D721Med (cell line): ENCODE results near the gene CALN1.
"Not testable (repeated sequence)": the region's sequence is repeated elsewhere in the genome, so short reads cannot be mapped to it uniquely, and the experiment has no call there.

ENCODE experiments used
- DNase-seq: peaks from one replicate; pipeline ENCODE4 v3.0.0; 2011; ENCODE audit warnings: low spot score; ENCODE audit not compliant: insufficient read length
- FAIRE-seq: peaks from 2 replicates; lab custom pipeline; 2011; peaks lifted over from hg19 to GRCh38; lab: Jason Lieb, UNC
- CTCF ChIP-seq: IDR thresholded peaks from 2 replicates; pipeline ENCODE4 v1.5.1; 2012; ENCODE audit warnings: mild to moderate bottlenecking, control low read depth; ENCODE audit not compliant: insufficient read depth; ENCODE audit errors: missing control alignments

The CALN1 gene

DNA sequence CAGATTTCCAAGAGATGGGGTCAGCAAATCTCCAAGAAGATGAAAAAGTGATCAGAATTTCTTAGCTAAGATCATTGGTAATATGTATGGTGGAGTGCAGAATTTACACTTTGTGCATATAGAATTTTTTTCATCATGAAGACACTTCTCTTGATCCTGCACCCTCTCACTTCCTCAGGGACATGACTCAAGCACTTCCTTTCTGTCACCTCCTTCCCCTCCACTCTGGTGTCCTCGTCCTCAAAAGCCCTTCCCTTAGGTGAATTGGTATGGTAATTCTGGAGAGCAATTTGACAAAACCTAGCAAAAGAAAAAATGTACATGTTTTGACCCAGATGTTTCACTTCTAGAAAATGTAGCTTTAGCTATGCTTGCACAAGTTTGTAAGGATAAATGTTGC lies 18.1 kb downstream of the CALN1 start:
- FAIRE-seq: no peak

GRCh38 chr7:72391821-72392377 lies 20.2 kb downstream of the CALN1 start:
- DNase-seq (no peak), FAIRE-seq (no peak)
- no peak for TF ChIP-seq CTCF

More for the DNA sequence above, 18.1 kb downstream of the CALN1 start:
- TF ChIP-seq CTCF: no peak
- no peak for DNase-seq

DNA sequence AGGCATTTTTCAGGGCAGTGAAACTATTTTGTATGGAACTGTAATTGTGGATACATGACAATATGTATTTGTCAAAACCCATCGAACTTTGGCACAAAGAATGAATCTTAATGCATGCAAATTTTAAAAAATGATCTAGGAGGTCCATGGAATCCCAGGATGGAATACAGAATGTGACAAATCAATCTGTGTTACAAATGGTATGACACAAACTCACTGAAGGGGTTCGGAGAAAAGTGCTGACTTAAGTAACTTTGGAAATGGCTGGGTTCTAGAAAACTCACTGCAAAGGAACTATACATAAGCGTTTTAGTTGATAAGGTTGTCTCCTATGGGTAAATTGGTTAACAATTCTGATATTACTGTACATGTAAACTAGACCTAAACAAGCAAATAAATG lies 26.0 kb downstream of the CALN1 start:
- FAIRE-seq (no peak), DNase-seq (no peak)
- no peak for TF ChIP-seq CTCF

- TF ChIP-seq CTCF: no peak
- no peak for DNase-seq
- FAIRE-seq: no peak
Observed at GRCh38 chr7:72362246-72362645, 49.9 kb downstream of the CALN1 start.

DNA sequence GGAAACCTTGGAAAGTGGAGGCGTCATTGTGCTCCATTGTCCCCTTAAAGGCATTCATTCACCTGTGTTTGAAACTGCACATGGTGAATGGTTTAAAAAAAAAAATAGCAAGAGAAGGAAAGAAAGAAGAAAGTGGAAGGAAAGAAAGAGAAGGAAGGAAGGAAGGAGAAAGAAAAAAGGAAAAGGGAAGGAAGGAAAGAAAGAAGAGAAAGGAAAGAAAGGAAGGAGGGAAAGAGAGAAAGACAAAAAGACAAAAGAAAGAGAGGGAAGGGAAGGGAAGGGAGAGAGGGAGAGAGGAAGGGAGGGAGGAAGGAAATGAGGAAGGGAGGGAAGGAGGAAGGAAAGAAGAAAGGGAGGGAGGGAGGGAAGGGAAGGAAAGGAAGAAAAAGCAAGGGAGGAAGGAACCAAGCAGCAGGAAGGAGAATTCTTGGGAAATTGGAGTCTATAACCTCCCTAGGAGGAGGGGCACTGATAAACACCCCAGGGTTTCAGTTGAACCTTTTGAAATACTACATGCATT lies 66.9 kb downstream of the CALN1 start:
- no peak for FAIRE-seq
- TF ChIP-seq CTCF: no peak
- DNase-seq: no peak

DNA sequence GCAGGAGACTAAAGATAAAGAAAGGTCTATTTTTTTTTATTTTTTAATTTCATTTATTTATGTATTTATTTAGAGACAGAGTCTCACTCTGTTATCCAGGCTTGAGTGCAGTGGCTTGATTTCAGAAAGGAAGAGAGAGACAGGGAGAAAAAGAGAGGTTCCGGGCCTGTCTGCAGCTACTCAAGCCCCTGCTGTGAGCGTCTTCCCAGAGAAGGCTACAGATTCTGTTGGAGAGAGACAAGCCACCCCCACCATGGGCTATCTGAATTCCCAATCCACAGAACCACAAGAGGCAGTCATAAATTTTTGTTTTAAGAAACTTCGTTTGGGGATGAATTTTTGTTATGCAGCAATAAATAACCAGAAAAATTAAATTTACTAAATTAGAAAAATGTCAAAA lies 68.1 kb downstream of the CALN1 start:
- no peak for TF ChIP-seq CTCF
- DNase-seq: no peak

DNA sequence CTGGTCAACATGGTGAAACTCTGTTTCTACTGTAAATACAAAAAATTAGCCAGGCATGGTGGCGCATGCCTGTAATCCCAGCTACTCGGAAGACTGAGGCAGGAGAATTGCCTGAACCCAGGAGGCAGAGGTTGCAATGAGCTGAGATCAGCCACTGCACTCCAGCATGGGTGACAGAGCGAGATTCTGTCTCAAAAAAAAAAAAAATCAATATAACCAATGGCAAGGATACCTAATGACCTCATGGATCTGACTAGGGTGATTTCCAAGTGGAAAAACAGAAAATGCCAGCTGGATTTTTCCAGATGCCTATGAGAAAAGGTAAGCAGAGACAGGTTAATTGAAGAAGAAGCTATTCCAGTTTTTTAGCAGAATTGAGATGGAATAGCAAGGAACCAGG lies 68.8 kb downstream of the CALN1 start:
- DNase-seq, FAIRE-seq: not testable (repeated sequence)

More for the DNA sequence above, 68.1 kb downstream of the CALN1 start:
- FAIRE-seq: no peak
